ENCODE measurements around the gene ZCCHC7. TPM values are rescaled to one million over a fixed set of nuclear protein-coding genes. Genes with fewer than 3 reads are reported as not detected.

The ZCCHC7 gene
- total and polyA plus RNA-seq, 2 of the 8 experiments (the other 6 are each of a cell fraction or from before 2014, with no cell fraction given): 12.2 to 27.5 TPM

DNA sequence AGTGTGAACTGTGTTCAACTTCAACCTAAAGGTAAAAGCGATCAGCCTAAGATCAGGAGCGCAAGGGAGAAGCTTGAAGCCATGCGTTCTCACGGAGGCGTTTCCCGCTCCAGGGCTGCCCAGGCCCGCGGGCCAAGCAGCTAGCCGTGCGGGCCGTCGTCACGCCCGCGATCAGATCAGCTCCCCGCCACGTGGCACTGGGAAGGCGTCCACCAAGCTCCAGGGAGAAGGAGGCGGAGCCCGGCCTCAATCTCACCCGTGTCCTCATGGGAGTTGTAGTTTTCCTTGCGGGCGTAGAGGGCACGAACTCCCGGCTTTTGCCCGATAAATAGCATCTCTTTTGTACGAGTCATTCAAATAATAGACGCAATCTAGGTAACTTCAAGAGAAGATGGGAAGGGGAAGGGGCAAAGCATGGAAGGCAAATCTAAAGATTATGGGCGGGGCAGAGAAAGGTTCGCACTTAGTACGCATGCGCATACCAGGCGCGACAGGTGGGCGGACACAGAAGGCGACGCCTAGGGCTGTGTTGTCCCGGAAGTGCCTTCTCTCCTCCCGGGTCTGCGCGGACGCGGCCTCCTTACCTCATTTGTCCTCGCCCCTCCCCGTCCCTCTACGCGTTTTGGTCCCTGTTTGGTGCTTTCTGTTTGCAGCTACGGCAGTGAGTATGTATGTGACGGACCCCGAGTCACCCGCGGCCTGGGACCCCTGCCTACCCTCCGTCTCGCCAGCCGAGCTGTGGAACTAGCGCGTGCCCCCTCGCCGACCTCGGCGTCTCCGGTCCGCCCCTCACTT, 40.8 kb upstream of the ZCCHC7 start (continued):
- TF ChIP-seq SRF (IDR thresholded peaks at IDR 0.05; ENCODE audit: low read depth, low read length): peak; percentile 43; the same call in 1 of the 2 replicates
- TF ChIP-seq PHF8 (conservative IDR thresholded peaks at IDR 0.05; ENCODE audit: low read depth, low read length): peak; percentile 68
- TF ChIP-seq EP300 (IDR thresholded peaks at IDR 0.05; ENCODE audit: borderline replicate concordance in 1 of 2, low read depth in 2 of 2, low read length in 2 of 2): no peak
- TF ChIP-seq YY1 (IDR thresholded peaks at IDR 0.05; ENCODE audit: low read depth, low read length): no peak
- no peak for TF ChIP-seq HDAC6 (IDR thresholded peaks at IDR 0.05; ENCODE audit: low read depth, low read length)
- TF ChIP-seq CBX8 (IDR thresholded peaks at IDR 0.05; ENCODE audit: borderline replicate concordance, low read depth, low read length): no peak
- TF ChIP-seq RAD21 (IDR thresholded peaks at IDR 0.05 in 1 of 2, conservative IDR thresholded peaks at IDR 0.05 in 1 of 2; ENCODE audit: low read depth in 2 of 2, low read length in 2 of 2): 0 out of 4 replicates have a peak, but pooled peaks of 1 of the 2 experiments have one; percentile 1
- no peak for TF ChIP-seq SAP30 (IDR thresholded peaks at IDR 0.05; ENCODE audit: insufficient read depth, insufficient replicate concordance, low read length)
- peak; percentile 60 for TF ChIP-seq TAF1 (IDR thresholded peaks at IDR 0.05; ENCODE audit: low read depth, low read length)
- no peak for TF ChIP-seq BCL11A (IDR thresholded peaks at IDR 0.05; ENCODE audit: low read depth in 2 of 2, low read length in 2 of 2)
- TF ChIP-seq SIRT6 (IDR thresholded peaks at IDR 0.05; ENCODE audit: low read length): no peak
